Activated gamma-delta T cell treated with Interleukin-2 at 50 U/mL for 16 hours (primary cell): ENCODE data around the gene OSBPL10.

Source experiments
- DNase-seq: peaks from one replicate; pipeline ENCODE4 v3.0.0-alpha.2; 2020

The OSBPL10 gene

GRCh38 chr3:31732548-31732947 is 248.5 kb downstream of the OSBPL10 start:
- no peak for DNase-seq

DNA sequence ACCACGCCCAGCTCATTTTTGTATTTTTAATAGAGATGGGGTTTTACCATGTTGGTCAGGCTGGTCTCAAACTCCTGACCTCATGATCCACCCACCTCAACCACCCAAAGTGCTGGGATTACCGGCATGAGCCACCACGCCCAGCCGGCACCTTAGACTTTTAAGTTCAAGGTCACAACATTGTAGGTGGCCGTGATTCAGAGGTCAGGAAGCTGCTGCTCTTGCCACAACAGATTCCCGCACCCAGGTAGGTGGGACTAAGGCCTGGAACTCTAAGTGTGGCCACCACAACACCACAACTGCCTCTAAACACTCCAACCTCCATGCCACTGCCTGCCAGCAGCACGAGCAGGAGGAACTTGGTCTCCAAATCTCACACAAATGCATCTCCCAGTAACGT is 251.5 kb downstream of the OSBPL10 start:
- no peak for DNase-seq

DNA sequence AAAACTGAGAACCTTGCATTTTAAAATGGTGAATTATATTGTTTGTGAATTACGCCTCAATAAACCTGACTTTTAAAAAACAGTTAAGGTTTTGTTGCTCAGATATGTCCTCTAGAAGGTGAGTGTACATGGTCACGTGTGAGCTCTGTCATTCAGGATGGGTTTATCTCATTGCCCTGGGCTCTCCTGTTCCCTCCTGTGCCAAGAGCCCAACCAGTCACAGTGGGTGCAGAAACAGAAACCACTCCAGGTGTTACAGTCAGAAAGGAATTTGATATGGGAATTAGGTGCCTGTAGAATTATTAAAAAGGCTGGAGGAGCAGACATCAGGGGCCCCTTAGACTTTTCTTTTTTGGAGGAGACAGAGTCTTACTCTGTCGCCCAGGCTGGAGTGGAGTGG is 252.0 kb downstream of the OSBPL10 start:
- DNase-seq, result no peak

- no peak for DNase-seq
Observed at GRCh38 chr3:31728403-31728802, 252.7 kb downstream of the OSBPL10 start.

DNA sequence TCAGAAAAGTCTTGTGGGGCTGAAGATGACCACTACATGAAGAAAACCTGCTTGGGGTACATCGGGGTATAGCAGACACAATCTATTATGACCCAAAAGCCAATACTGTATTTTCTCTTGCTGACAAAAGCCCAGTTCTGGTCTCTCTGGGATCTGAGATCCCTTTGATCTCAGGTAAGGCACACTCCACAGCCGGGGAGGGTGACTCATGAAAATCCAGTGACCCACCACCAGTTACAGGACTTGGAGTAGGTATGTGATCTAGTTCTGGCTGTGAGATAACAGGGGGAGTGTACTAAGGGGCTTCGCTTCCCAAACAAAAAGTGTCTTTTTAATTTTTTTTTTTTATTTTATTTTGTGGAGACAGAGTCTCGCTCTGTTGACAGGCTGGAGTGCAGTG is 255.1 kb downstream of the OSBPL10 start:
- DNase-seq, result no peak

- DNase-seq, result no peak
Observed at GRCh38 chr3:31725568-31725967, 255.5 kb downstream of the OSBPL10 start.

DNA sequence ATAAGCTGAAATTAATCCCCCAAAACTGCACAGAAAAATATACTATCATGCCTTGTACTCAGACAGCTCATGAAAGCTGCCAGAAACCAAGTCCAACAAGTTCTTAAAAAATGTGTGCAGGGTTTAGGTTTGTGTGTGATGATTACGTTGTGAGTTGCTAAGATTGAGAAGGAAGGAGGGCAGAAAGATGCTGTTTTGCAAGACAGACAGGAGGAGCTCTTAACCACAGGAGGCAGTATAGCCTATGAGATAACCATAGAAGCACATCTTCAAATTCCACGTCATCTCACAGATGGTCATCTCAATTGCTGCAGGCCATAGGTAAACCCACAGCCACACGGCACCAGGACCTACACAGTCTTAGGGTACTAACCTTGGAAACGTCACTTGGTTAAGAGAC is 256.4 kb downstream of the OSBPL10 start:
- DNase-seq, result no peak

DNA sequence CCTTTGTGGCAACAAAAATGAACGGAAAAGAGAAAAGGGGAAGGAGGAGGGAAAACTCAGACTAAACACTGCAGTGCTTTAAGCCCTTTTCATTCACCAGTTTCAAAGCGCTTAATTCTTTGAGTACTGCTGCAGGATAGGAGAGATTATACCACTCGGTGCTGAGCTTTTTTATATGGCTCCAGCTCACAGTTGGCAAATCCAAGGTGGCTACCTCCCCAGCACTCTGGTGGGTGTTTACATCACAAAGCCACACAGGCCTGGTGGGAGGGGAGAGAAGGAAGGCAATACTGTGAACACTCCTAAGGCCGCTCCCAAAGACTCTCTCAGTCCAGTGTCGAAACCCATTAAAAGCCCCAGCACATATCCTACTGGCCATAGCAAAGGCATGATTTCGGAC is 256.9 kb downstream of the OSBPL10 start:
- DNase-seq, result no peak

DNA sequence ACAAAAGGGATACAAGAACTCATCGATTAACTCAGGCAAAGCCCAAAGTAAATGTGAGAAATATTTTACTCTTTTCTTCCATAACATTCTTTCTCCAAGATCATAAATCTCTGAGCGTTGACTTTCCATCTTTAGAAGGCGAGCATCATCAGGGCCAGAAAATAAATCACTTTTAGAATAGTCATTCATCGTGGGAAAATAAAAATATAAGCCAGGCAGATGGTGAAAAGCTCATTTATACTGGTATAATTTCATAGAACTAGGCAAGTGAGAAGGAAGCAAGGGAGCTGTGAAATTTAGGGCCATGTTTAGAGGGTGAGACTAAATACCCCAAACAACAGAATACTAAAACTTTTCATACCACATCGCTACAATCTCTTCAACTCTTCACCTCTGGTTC is 257.4 kb downstream of the OSBPL10 start:
- DNase-seq, result no peak

- no peak for DNase-seq
Observed at GRCh38 chr3:31721676-31722075, 259.4 kb downstream of the OSBPL10 start.

DNA sequence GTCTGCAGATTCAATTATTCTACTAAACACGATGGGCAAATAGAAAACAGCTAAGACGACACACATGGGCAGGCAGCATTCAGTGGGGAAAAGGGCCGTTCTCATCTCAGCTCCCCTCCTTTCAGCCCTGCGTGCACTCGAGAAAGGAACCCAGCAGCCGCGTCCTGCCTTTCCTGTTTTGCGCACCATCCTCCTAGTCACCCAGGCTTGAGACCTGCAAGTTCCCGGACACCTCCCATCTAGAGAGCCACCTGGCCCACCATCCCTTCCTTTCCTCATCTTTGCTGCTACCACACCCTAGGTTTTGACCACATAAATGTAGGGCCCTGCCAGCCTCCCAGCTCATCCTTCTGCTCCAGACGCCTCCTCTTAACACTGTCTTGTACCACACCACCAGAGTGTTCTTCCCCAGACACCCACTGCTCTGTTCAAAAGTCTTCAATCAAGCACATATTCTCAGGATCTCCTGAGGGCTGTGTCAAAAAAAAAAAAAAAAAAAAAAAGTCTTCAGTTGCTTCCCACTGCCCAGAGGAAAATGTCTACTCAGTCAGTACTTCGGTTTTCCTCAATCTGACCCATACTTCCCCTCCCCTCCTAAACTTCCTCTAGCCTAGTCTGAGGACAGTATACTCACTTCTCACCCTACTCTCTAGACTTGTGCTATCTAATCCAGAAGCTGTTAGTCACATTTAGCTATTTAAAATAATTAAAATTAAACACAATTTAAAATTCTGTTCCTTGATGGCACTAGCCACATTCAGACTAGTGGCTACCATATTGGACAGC is 266.4 kb downstream of the OSBPL10 start:
- no peak for DNase-seq

GRCh38 chr3:31713816-31714215 is 267.2 kb downstream of the OSBPL10 start:
- DNase-seq, result no peak

- no peak for DNase-seq
Observed at GRCh38 chr3:31710123-31710803, 270.8 kb downstream of the OSBPL10 start.

DNA sequence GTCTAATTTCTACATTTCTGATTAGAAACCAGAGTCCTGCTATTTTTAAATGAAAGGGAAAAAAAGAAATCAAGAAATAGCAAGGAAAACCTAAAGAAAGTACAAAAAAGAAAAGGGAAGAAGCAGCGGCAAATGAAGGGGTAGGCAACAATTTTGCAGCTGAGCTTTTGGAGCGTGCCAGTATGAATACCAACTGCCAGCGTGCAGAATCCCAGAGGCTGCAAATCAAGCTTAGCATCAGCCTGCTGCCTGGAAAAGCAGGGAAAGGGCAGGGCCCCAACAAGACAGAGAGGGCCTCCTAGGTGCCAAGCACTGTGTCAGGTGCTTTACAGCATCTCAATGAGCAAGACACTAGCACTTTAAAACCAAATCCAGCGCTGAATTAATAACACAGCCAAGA is 271.5 kb downstream of the OSBPL10 start:
- DNase-seq, result no peak

- DNase-seq, result no peak
Observed at GRCh38 chr3:31709005-31709404, 272.1 kb downstream of the OSBPL10 start.

DNA sequence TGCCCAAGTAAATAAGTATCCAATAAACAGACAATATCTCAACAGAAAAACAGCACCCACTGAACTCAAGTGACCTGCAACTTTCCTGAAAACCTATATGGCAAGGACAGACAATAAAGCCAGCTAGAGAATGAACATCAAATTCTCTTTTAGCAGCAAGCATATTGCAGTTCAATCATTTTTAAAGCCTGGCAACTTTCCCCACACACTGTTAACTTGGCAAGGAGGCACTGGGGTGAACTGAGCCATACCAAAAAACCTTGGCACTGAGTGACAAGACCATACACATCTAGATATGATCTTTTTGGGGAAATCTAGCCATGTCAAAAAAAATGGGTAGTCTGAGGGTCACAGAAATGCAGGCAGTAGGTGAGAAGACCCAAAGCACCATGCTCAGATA is 273.8 kb downstream of the OSBPL10 start:
- DNase-seq, result no peak

- DNase-seq, result no peak
Observed at GRCh38 chr3:31705736-31706135, 275.3 kb downstream of the OSBPL10 start.

DNA sequence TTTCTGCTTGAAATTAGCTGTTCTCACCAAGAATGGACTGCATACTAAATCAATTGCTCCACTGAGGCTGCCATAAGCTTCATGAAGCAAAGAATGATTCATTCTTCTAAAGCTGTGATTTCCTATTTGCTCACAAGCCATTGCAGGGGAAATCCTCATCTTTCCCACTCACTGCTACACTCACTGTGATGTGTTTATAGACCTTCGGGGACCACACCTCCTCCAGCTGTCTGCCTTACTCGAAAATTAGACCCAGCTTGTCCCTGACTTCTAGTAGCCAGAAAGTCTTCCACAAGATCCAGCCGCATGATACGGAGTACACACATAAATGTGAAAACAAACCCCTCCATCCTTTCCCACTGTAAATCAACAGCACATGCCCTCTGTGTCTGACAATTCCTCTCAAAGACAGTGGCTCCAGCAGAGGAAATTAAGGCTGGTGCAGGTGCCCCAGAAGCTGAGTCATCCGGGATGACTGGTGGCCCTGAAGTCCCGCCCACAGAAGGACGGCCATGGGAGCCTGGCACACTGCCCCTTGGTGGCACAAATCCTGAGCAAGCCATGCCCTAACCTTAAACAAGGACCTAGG is 276.4 kb downstream of the OSBPL10 start:
- DNase-seq, result no peak

- DNase-seq, result no peak
Observed at GRCh38 chr3:31704156-31704555, 276.9 kb downstream of the OSBPL10 start.

DNA sequence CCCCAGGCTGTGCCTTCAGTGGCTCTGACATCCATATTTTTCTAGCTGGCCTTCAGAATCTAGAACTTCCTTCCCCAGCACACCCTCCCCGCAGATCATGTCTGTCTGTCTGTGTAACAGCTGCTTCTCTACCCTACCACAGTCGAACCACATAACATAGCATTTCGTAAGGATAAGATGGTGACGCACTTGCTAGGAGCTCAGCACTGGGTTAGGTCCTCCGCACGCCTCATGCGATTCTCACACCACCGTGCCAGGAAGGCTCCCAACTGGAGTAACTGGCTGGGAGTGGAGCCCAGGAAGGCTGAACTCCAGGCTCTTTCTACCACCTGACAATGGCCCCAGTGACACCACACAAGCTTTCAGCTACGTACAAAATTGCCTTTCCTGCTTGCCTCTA is 279.8 kb downstream of the OSBPL10 start:
- DNase-seq, result no peak

DNA sequence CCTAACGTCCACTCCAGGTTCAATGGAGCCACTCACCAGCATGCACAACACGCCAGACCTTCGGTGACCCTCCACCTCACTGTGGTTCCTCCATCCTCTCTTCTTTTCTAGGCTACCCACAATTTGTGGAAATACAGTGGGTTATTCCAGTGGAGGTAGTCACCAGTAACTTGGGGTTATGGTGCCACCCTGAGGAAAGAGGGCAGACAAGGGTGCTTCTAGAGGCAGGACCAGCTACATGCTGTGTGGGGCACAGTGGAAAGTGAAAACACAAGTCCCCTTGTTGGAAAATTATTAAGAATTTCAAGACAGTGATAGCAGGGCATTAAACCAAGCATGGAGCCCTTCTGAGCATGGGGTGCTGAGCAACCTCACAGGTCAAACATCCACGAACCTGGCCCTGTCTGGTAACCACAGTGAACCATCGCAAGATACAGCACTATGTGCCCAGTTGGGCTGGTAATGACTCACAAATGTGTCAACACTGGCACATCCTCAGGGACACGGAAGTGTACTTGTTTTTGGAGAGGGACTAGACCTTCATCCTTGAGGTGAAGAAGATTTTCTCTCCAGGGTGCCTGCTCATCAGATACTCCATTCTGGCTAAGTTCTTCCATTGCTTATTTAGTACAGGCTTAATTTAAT is 281.6 kb downstream of the OSBPL10 start:
- DNase-seq, result no peak

DNA sequence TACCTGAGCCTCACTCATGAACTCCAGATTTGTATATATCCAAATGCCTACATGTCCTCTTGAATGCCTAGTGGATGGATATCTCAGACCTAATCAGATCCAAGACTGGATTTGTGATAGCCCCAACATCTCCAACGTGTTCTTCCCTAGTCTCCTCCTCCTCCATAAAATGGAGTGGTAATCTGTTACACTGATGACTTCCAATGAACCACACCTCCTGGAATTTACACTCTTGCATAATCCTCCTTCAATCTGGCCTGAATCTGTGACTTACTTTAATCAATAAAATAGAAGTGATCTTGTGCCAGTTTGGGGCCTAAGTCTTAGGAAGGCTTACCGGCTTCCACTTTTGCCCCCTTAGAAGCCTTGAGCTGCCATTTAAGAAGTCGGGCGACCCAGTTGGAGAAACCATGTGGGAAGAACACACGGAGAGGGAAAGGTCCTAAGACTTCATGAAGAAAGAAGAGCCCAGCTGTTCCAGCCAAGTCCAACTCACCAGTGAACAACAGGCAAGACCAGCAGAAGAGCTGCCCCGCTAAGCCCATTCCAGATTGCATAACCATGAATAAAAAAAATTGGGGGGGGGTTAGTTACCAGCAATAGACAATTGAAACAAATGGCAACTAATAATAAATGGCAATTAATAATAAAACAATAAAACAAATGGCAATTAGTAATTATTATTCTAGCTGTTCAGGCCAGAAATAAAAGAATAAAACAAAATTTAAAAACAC is 284.1 kb downstream of the OSBPL10 start:
- DNase-seq, result no peak

DNA sequence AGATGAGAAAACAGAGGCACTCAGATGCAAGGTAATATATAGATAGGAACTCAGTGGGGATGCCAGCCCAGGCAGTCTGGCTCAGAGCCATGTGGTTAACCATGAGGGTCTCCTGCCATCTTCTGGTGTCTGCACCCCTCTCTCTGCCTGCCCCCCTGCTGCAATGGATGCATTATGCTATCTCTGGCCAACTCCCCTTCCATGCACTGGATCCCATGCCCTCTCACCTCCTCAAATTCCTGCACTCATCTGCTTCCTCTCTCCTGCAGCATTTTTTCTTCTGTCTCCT is 285.1 kb downstream of the OSBPL10 start:
- DNase-seq, result no peak
